Esophagus muscularis mucosa (tissue), 4 donors: ENCODE results near the gene HOXC10.

ENCODE experiments used
- EP300 ChIP-seq: sonication (generic); formaldehyde crosslinking; IDR thresholded peaks from one replicate; pipeline ENCODE4 v1.6.1; 2017; ENCODE audit warnings: antibody characterized with exemption
- POLR2A ChIP-seq: fragments of 450-650 bp; IDR thresholded peaks from one replicate; pipeline ENCODE4 v1.6.1; 2017; ENCODE audit warnings: antibody characterized with exemption, moderate library complexity, mild to moderate bottlenecking, low read depth
- POLR2AphosphoS5 ChIP-seq, 2 donors: sonication (generic); formaldehyde crosslinking; IDR thresholded peaks; one replicate each; pipeline ENCODE4 v1.6.1; 2017; ENCODE audit warnings: antibody characterized with exemption in 2 of 2
- TF ChIP-seq, protein P1 (sequence below), 3 experiments: fragments of 200-600 bp in 2 of 3; fragments of 450-650 bp in 1 of 3; sonication (generic) in 2 of 3; IDR thresholded peaks; one replicate each; pipeline ENCODE4 v1.5.1; 2017 to 2019; ENCODE audit warnings: antibody characterized with exemption in 3 of 3, mild to moderate bottlenecking in 2 of 3, moderate library complexity in 1 of 3

DNA sequence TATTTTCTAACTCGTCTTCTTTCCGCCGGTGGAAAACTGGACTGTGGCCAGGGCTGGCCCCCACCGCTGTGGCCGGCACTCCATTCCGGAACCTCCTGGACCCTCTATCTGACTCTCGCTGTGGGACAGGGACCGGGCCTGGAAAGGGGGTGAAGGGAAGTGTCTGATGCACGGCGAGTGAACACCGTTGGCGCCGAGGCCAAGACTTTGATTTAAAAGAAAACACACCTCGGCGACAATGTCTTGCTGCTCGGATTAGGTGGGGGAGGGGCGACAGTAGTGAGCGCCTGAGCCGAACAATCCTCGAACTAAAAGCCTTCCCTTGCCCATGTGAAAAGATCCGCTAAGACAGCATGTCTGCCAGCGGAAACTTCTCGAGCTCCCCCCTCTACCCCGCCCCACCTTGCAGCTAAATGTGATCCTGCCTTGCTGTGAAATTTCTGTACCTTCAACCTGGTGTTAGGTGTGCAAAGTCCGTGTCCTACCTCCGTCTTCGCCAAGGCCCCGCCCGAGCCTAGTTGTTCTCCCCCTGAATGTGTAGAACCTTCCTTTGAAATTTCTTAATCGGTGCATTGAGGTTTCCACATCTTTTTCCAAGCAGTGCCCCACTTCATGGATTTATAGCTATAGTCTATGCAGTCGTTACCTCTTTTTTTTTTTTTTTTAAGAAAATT lies 9.3 kb upstream of the HOXC10 start:
- TF ChIP-seq, protein P1, sequence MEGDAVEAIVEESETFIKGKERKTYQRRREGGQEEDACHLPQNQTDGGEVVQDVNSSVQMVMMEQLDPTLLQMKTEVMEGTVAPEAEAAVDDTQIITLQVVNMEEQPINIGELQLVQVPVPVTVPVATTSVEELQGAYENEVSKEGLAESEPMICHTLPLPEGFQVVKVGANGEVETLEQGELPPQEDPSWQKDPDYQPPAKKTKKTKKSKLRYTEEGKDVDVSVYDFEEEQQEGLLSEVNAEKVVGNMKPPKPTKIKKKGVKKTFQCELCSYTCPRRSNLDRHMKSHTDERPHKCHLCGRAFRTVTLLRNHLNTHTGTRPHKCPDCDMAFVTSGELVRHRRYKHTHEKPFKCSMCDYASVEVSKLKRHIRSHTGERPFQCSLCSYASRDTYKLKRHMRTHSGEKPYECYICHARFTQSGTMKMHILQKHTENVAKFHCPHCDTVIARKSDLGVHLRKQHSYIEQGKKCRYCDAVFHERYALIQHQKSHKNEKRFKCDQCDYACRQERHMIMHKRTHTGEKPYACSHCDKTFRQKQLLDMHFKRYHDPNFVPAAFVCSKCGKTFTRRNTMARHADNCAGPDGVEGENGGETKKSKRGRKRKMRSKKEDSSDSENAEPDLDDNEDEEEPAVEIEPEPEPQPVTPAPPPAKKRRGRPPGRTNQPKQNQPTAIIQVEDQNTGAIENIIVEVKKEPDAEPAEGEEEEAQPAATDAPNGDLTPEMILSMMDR (IDR thresholded peaks at IDR 0.05): no peak
- TF ChIP-seq POLR2AphosphoS5 (IDR thresholded peaks at IDR 0.05) (no peak), POLR2A (no peak), EP300 (no peak)
